Progenitor cell of endocrine pancreas (in vitro differentiated cells): Measurements from ENCODE around the gene TXNL1. TPM values are rescaled to one million over a fixed set of nuclear protein-coding genes. Genes with fewer than 3 reads are reported as not detected.
"Not testable (repeated sequence)": the region's sequence is repeated elsewhere in the genome, so short reads cannot be mapped to it uniquely, and the experiment has no call there.

ENCODE experiments used
- DNase-seq: peaks from one replicate; pipeline ENCODE4 v3.0.0; 2021; ENCODE audit warnings: low spot score; ENCODE audit not compliant: unreplicated experiment
- H3K27ac Mint-ChIP-seq: 2 replicates; pipeline ENCODE4 v1.8.0; 2021; ENCODE audit warnings: mild to moderate bottlenecking, moderate library complexity, mixed read lengths
- H3K27me3 Mint-ChIP-seq: 2 replicates; pipeline ENCODE4 v1.8.0; 2021; ENCODE audit warnings: mixed read lengths
- H3K36me3 Mint-ChIP-seq: 2 replicates; pipeline ENCODE4 v1.8.0; 2022; ENCODE audit warnings: mixed read lengths; ENCODE audit not compliant: insufficient read depth
- H3K4me1 Mint-ChIP-seq: 2 replicates; pipeline ENCODE4 v1.8.0; 2021; ENCODE audit warnings: low read depth, mixed read lengths
- H3K4me3 Mint-ChIP-seq: 2 replicates; pipeline ENCODE4 v1.8.0; 2021; ENCODE audit warnings: low read depth, mild to moderate bottlenecking, moderate library complexity, mixed read lengths
- H3K9me3 Mint-ChIP-seq: 2 replicates; pipeline ENCODE4 v1.8.0; 2021; ENCODE audit warnings: low read depth, mixed read lengths
- total RNA-seq: library from RNA; stranded (reverse); gene quantifications from 2 replicates; pipeline ENCODE4 v1.2.1, GENCODE V29; 2021
- TF ChIP-seq, protein P1 (sequence below): fragments of 200-600 bp; sonication (generic); IDR thresholded peaks from one replicate; pipeline ENCODE4 v1.5.0; 2021; ENCODE audit warnings: antibody characterized with exemption, mild to moderate bottlenecking; ENCODE audit not compliant: unreplicated experiment

TXNL1 gene
- total RNA-seq, 1 donor from 2014 or later = 89.3 TPM

DNA sequence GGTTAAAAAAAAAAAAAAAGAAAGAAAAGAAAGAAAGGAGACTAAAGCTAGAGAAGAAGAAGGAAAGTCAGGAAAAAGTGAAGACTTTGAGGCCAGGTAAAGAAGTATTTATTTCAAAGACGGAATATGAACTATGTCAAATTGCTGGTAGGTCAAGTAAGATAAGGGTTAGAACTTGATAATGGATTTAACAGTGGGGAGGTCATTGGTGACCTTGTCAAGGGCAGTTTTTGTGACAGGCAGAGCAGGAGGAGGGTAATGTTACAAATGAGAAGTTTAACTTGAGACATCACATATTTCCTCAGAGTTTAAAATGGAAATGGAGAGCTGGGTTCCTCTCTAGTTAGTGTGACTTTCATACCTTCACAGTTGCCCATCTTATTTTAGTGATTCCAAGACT is 22.3 kb upstream of the TXNL1 start:
- no peak overlapping the region for H3K27ac Mint-ChIP-seq
- no peak overlapping the region for H3K4me3 Mint-ChIP-seq
- H3K4me1 Mint-ChIP-seq = peaks cover 32% of the 10 kb centered on the region
- TF ChIP-seq, protein P1, sequence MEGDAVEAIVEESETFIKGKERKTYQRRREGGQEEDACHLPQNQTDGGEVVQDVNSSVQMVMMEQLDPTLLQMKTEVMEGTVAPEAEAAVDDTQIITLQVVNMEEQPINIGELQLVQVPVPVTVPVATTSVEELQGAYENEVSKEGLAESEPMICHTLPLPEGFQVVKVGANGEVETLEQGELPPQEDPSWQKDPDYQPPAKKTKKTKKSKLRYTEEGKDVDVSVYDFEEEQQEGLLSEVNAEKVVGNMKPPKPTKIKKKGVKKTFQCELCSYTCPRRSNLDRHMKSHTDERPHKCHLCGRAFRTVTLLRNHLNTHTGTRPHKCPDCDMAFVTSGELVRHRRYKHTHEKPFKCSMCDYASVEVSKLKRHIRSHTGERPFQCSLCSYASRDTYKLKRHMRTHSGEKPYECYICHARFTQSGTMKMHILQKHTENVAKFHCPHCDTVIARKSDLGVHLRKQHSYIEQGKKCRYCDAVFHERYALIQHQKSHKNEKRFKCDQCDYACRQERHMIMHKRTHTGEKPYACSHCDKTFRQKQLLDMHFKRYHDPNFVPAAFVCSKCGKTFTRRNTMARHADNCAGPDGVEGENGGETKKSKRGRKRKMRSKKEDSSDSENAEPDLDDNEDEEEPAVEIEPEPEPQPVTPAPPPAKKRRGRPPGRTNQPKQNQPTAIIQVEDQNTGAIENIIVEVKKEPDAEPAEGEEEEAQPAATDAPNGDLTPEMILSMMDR = no peak
- no peaks in the 10 kb centered on the region for H3K27me3 Mint-ChIP-seq
- no peak for DNase-seq
- H3K9me3 Mint-ChIP-seq = peaks cover 8% of the 10 kb centered on the region
- H3K36me3 Mint-ChIP-seq = no peaks in the 10 kb centered on the region

DNA sequence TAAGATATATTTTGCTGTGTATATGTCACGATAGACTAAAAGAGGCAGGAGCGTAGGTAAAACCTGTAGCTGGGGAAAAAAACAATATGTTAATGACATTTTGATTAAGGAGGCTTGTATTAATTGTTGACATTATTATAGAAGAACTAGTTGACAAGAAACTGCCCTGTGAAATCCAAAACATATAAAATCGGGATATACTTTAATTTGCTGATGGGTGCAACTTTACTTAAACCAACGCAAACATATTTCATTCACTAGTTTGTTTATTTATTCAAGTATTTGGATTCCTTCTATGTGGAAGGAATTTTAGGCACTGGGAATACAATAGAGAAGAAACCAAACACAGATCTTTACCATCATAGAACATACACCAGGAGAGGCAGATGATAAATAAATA is 20.7 kb upstream of the TXNL1 start:
- TF ChIP-seq, protein P1 = no peak
- peaks cover 28% of the 10 kb centered on the region for H3K4me1 Mint-ChIP-seq
- no peak overlapping the region for H3K4me3 Mint-ChIP-seq
- H3K9me3 Mint-ChIP-seq = peaks cover 11% of the 10 kb centered on the region
- no peaks in the 10 kb centered on the region for H3K36me3 Mint-ChIP-seq
- no peaks in the 10 kb centered on the region for H3K27me3 Mint-ChIP-seq
- no peak for DNase-seq
- no peak overlapping the region for H3K27ac Mint-ChIP-seq

- TF ChIP-seq, protein P1 = no peak
- no peak for DNase-seq
- Mint-ChIP-seq H3K27ac (no peak overlapping the region), H3K9me3 (peaks cover 11% of the 10 kb centered on the region), H3K4me1 (peaks cover 27% of the 10 kb centered on the region), H3K27me3 (no peaks in the 10 kb centered on the region), H3K36me3 (no peaks in the 10 kb centered on the region), H3K4me3 (no peak overlapping the region)
Measured at GRCh38 chr18:56658261-56658660, 19.9 kb upstream of the TXNL1 start.

- H3K4me3 Mint-ChIP-seq, H3K27ac Mint-ChIP-seq, H3K4me1 Mint-ChIP-seq, H3K27me3 Mint-ChIP-seq, H3K9me3 Mint-ChIP-seq, DNase-seq, H3K36me3 Mint-ChIP-seq: not testable (repeated sequence)
Measured at GRCh38 chr18:56654280-56654679, 15.9 kb upstream of the TXNL1 start.

DNA sequence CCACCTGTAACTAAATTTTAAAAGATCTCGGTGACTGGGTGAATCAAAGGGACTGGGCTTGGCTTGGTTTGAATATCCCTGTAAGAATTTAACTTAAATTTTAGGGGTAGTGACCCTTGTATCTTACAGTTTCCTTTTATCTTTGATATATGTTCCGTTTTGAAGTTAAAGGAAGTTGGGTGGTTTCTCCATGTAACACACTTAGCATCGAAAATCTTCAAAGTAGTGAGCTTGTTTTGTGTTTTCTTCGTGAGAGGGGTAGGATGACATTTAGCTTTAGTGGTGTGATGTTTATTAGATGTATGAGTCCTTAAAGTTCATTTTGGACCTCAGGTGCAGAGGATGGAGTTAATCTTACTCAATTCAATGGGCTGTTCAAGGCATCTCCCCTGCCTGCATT is 14.4 kb upstream of the TXNL1 start:
- Mint-ChIP-seq H3K9me3 (peaks cover 3% of the 10 kb centered on the region), H3K4me1 (peaks cover 7% of the 10 kb centered on the region), H3K27ac (no peak overlapping the region), H3K4me3 (no peak overlapping the region), H3K36me3 (peaks cover 1% of the 10 kb centered on the region), H3K27me3 (no peaks in the 10 kb centered on the region)
- TF ChIP-seq, protein P1 = no peak
- DNase-seq = no peak

GRCh38 chr18:56651771-56652092 is 13.3 kb upstream of the TXNL1 start:
- Mint-ChIP-seq H3K36me3 (peaks cover 1% of the 10 kb centered on the region), H3K4me1 (peaks cover 7% of the 10 kb centered on the region), H3K27ac (peak overlapping the region; percentile 88), H3K27me3 (no peaks in the 10 kb centered on the region), H3K9me3 (peaks cover 3% of the 10 kb centered on the region), H3K4me3 (peak overlapping the region; percentile 87)
- DNase-seq = no peak
- TF ChIP-seq, protein P1 = no peak
